HG03575 (cell line): ENCODE measurements around the gene OR11H1.
"Not testable (repeated sequence)": the region's sequence is repeated elsewhere in the genome, so short reads cannot be mapped to it uniquely, and the experiment has no call there.

ENCODE experiments used
- ATAC-seq: cut with Tn5 transposase; IDR thresholded peaks from one replicate; pipeline ENCODE4 v1.9.1; 2021; ENCODE audit not compliant: unreplicated experiment, insufficient number of reproducible peaks, low FRiP score; ENCODE audit errors: extremely low read depth

The OR11H1 gene, protein sequence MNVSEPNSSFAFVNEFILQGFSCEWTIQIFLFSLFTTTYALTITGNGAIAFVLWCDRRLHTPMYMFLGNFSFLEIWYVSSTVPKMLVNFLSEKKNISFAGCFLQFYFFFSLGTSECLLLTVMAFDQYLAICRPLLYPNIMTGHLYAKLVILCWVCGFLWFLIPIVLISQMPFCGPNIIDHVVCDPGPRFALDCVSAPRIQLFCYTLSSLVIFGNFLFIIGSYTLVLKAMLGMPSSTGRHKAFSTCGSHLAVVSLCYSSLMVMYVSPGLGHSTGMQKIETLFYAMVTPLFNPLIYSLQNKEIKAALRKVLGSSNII

DNA sequence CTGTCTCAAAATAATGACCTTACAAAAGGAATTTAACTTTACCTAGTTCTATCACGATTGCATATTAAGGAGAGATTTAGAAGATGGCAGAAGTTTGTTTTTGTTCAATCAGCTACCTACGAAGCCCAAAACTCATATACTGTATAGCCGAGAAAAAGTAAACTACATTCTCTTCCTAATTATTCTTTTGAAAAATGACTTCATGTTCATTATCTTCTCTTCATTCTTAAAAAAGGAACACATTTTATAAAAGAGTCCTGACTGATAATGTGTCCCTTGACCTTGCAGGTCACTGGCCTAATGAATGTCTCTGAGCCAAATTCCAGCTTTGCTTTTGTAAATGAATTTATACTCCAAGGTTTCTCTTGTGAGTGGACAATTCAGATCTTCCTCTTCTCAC lies at the start of gene OR11H1:
Gene OR11H1, plus strand, starts transcription at position 301 of the 400 bp plus-strand sequence. Its CDS starts 0 bp downstream, at position 301.
- ATAC-seq = not testable (repeated sequence)

DNA sequence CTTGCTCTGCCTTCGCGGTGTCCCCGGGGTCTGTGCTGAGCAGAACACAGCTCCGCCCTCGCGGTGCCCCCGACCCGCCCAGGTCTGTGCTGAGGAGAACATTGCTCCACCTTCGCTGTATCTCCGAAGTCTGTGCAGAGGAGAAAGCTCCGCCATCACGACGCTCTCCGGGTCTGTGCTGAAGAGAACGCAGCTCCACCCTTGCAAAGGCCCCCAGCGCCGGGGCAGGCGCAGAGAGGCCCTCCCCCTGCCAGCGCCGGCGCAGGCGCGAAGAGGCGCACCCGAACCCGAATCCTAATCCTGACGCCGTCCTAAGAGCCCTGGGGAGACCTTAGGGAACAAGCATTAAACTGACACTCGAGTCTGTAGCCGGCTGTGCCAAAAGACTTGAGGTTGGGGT lies 18.0 kb upstream of the OR11H1 start:
- ATAC-seq = not testable (repeated sequence)

DNA sequence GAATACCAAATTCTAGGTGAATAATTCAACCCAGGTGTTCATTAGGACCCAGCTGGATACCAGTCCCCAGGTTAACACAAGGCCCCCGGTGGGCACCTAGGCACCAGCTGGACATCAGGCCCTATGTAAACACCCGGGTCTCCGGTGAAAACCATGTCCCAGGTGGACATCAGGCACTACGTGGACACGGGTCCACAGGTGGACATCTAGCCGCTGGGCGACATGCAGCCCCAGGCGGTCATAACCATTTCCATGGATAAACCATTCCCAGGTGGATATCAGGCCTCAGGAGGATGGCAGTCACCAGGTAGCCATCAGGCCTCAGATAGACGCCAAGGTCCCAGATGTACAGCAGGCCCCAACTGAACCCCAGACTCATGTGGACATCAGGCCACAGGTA lies 12.1 kb upstream of the OR11H1 start:
- ATAC-seq = not testable (repeated sequence)

DNA sequence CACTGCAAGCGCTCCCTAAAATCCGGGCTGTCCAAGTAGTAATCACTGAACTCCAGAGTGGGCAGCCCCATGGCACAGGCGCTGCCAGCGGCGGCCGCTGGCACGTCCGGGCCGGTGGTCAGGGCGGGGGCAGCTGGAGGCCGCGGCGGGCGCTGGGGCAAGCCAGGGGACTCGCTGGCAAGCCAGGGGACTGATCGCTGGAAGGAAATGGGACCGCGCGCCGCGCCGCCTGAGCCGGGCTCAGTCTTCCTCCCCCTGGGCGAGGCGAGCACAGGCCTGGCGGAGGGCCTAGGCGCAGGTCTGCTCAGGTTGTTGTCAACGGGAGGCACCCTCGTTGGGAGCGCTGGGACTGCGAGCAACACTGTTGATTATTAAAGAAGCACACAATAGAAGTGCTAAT lies 25.8 kb downstream of the OR11H1 start:
- ATAC-seq = not testable (repeated sequence)

DNA sequence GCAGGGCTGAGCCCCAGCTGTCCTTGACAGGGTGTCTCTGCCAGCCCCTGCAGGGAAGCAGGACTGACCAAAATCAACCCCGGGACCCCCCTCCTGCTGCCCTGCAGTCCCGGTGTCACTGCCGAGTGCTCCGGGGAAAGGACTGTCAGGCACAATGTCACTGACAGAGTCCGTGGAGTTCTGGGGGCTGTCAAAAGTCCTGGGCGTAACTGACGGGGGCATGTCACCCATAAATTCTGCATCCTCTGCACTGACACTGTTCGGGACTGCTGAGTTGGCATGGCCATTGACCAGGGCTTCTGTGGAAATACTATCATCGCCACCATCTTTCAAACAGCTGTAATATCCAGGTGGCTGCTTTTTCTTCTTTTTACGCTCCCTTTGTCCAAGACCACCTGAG lies 35.5 kb downstream of the OR11H1 start:
- ATAC-seq = not testable (repeated sequence)

DNA sequence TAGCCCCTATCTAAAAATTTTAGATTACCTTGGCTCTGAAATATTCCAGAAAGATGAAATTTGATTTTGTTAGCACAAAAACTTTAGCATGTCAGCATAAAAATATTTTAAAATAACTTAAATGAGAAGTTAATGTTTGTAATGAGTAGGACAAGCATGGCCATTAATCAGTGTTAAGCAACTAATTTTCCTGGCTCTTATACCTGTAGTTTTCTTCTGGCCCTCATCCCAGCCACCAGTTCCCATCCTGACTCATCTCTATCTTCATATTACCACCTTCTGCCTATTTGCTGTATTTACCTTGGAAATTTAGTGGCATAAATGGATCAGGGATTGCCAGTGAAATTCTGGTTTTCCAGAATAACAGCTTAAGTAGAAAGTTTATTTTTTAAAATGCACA lies 37.1 kb downstream of the OR11H1 start:
- not testable (repeated sequence) for ATAC-seq
